ENCODE data around the gene PEPD. TPM values are rescaled to one million over a fixed set of nuclear protein-coding genes. Genes with fewer than 3 reads are reported as not detected.

The PEPD gene
- total RNA-seq, 1 experiment from 2014 or later, result 84.3 TPM

Other genes with a start within 250 kb of the PEPD start
- 3.2 and 4.8 TPM in 2 replicates for gene CEBPA, start 219.3 kb downstream of the PEPD start, total RNA-seq (2014; rRNA removed; shearing (Covaris generic))
- gene CEBPG, start 148.1 kb downstream of the PEPD start, total RNA-seq (2014; rRNA removed; shearing (Covaris generic)), result 25.8 and 29.4 TPM in 2 replicates
- 27.0 and 39.4 TPM in 2 replicates for gene CHST8, start 100.2 kb upstream of the PEPD start, total RNA-seq (2014; rRNA removed; shearing (Covaris generic))

Measured in H7 (cell line).